ENCODE measurements around the gene IARS2.

- TF ChIP-seq FOS (IDR thresholded peaks at IDR 0.05; ENCODE audit: borderline replicate concordance, insufficient read depth, low read length) (no peak), CTCF (IDR thresholded peaks at IDR 0.05; ENCODE audit: extremely low read depth in 1 of 2, insufficient read depth in 1 of 2, low read depth in 1 of 2, low read length in 2 of 2) (no peak), POLR2AphosphoS5 (IDR thresholded peaks at IDR 0.05; ENCODE audit: insufficient read depth, low read depth, low read length) (no peak), POLR2A (IDR thresholded peaks at IDR 0.05; ENCODE audit: low read depth, low read length) (no peak), JUN (IDR thresholded peaks at IDR 0.05; ENCODE audit: borderline replicate concordance, insufficient read depth, insufficient read length, low read depth) (no peak), EZH2 (IDR thresholded peaks at IDR 0.05; ENCODE audit: borderline replicate concordance, low read depth, low read length, severe bottlenecking) (no peak), MYC (IDR thresholded peaks at IDR 0.05; ENCODE audit: low read depth, low read length) (no peak)
These were observed 46.0 kb downstream of the IARS2 start for GRCh38 chr1:220139966-220140365.

Measured in endothelial cell of umbilical vein (primary cell).